HG03159 (cell line): ENCODE measurements around the gene LRWD1.
"Not testable (repeated sequence)": the region's sequence is repeated elsewhere in the genome, so short reads cannot be mapped to it uniquely, and the experiment has no call there.

ENCODE experiments used
- ATAC-seq: cut with Tn5 transposase; IDR thresholded peaks from one replicate; pipeline ENCODE4 v1.9.1; 2021; ENCODE audit warnings: mild to moderate bottlenecking, moderate library complexity; ENCODE audit not compliant: unreplicated experiment

Gene LRWD1

DNA sequence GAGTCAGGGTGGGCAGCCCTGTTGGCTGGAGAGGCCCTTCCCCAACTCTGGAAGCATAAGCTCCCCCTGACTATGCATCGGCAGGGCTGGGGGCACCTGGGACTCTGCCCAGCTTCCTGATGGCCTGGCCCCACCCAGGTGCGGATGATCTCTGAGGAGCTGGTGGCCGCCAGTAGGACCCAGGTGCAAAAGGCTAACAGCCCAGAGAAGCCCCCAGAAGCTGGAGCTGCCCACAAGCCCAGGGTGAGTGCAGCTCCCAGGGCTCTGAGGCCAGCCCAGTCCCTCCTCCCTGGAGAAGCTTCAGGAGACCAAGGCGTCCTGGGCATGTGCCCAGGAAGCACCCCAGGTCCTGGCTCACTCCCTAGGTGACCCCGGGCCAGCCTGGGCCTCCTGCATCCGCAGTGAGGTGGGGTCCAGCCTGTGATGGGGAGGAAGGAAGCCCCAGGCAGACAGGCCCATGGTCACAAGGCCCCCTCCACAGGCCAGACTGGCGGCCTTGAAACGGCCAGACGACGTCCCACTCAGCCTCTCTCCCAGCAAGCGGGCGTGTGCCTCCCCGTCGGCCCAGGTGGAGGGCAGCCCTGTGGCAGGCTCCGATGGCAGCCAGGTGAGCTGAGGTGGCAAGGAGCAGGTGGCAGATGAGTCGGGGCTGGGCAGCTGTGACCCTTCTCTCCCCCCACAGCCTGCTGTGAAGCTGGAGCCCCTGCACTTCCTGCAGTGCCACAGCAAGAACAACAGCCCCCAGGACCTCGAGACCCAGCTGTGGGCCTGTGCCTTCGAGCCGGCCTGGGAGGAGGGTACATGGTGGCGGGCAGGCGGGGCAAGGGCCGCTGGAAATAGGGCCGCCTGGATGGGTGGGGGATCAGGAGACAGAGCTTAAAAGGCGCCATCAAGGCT lies 3.0 kb downstream of the LRWD1 start:
- ATAC-seq = no peak

DNA sequence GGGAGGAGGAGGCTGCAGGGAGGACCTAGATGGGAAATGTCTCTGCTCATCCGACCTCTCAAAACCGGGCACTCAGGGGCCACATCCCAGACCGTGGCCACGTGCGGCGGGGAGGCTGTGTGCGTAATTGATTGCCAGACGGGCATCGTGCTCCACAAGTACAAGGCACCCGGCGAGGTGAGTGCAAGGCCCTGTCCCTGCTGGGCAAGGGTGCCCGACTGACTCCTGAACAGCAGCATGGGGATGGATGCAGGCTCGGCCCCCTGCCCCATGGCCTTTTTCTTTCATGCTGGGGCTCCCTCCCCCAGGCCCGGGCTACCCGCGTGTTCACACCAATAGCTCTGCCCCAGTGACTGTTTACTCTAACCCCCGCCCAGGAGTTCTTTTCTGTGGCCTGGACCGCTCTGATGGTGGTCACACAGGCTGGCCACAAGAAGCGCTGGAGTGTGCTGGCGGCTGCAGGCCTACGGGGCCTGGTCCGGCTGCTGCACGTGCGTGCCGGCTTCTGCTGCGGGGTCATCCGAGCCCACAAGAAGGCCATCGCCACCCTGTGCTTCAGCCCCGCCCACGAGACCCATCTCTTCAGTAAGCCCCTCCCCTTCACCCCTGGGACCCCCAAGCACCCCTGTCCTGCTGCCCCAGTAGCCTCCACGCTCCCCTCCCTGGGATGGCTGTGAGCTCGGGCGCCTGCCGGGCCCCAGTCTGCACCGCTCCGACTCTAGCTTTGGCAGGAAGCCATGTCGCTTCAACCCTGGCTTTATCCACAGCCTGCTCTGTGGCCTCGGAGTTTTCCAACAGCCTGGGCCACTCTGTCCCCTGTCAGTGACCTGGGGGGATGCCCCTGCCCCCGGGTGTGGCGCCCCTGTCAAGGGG lies 3.9 kb downstream of the LRWD1 start:
- ATAC-seq = no peak

DNA sequence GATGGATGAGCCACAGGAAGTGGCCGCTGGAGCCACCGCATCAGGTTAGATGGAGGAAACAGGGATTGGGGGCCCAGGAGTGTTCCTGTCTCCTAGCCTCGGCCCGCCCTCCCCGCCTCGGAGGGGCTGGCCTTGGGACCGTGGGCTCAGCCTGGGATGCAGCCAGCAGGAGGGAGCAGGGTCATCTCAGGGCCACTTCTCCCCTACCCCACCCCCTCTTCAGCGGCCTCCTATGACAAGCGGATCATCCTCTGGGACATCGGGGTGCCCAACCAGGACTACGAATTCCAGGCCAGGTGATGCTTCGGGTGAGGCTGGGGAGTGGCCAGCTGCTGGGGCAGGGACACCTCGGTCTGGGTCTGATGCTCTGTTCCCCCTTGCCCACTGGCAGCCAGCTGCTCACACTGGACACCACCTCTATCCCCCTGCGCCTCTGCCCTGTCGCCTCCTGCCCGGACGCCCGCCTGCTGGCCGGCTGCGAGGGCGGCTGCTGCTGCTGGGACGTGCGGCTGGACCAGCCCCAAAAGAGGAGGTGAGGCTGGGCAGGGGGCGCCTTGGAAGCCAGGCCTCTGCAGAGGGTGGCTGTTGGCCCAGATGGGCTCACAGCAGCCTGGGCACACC lies 4.7 kb downstream of the LRWD1 start:
- ATAC-seq = no peak

DNA sequence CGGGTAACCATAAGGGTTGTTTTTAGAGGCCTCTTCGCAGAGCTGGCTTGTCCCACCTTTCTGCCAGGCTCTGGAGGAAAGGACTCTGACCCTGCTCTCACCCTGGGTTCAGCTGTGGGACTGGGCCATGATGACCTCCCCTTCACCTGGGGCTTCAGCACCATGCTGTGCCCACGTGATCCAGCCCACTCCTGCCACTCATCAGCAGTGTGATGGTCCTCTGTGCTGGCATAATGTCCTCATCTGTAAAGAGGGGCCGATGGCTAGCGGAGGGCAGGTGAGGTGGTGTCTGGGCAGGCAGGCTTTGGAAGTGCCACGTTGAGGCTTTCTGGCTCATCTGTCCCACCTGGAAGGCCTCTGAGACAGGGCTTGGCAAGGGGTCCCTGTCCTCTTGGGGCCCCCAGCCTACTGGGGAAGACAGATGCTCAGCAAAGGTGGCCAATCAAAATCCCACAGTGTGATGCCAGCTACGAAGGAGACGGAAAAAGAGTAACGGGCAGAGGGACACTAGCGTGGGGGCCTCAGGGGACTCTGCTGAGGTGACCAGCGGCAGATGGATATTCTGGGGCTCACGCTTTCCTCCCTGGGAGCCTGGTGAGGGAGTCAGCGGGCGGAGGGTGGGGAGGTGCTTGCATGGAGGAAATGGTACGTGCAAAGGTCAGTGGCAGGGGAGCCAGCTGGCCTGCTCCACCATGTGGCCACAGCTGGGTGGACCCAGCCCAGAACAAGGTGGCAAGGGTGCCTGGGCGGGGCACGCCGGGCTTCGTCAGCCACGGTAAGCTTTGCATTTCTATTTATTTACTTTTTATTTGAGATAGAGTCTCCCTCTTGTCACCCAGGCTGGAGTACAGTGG lies 5.4 kb downstream of the LRWD1 start:
- ATAC-seq = no peak

DNA sequence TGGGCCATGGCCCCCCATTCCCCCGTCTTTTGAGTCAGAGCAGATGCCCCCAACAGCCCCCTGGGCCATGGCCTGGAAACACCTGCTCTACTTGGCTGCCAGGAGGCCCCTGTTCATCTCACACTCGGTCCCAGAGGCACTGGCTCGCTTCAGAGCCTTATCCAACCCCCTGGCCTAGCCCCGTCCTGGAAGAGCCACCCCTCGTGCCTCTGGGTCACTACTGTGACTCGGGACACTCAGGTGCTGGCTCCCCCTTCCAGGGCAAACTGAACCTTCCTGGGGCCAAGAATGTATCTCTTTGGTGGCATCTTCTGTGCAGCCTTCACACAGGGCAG lies 7.0 kb downstream of the LRWD1 start:
- ATAC-seq = no peak

DNA sequence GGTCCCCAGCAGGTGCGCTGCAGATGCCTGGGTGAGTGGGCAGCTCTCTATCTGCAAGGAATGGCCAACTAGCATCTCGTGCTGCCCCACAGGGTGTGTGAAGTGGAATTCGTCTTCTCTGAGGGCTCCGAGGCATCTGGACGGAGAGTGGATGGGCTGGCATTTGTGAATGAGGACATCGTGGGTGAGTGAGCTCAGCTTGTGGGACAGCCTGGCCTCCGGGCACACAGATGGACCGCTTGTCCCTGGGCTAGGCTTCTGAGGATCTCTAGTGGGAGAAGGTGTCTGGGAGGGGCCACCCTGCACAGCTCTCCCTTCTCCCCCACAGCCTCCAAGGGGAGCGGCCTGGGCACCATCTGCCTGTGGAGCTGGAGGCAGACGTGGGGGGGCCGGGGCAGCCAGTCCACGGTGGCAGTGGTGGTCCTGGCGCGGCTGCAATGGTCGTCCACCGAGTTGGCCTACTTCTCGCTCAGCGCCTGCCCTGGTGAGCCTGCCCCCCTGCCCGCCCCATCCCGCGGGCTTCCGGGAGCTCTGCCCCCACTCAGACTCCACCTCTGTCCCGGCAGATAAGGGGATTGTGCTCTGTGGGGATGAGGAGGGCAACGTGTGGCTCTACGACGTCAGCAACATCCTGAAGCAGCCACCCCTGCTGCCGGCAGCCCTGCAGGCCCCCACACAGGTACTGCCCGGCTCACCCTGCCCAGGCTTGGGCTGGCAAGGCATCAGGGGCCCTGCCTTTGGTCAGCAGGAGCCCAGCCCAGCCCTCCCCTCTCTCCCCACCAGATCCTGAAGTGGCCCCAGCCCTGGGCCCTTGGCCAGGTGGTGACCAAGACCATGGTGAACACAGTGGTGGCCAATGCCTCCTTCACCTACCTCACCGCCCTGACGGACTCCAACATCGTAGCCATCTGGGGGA lies 7.6 kb downstream of the LRWD1 start:
- no peak for ATAC-seq

DNA sequence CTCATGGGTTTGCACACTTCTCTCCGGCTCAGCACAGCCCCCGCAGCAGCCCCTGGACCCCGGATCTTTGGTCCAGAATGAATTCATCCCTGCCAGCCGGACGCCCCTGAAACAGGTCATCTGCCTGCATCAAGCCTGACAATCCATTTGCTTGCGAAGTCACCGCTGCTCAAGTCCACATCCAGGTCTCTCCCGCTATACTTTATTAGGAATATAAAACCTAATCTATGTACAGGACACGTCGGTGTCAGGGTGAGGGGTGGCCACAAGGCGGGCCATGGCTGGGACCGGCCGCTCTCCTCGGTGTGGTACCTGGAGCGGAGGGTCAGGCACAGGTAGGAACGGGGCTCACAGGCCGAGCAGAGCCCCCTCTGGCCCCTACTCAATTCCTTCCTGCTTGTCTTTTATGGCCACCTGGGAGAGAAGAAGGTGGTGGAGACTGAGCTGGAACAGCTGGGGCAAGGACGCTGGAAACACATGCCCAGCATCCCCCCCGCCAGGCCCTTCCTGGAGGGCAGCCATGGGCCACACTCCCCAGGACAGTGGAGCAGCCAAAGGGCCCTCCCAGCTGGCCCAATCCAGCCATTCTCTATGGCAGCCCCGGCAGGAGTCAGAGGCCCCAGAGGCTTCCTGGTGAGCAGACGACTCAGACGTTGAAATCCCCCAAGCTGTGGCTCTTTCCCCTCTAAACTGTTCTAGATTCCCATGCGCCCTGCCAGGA lies 8.6 kb downstream of the LRWD1 start:
- no peak for ATAC-seq

DNA sequence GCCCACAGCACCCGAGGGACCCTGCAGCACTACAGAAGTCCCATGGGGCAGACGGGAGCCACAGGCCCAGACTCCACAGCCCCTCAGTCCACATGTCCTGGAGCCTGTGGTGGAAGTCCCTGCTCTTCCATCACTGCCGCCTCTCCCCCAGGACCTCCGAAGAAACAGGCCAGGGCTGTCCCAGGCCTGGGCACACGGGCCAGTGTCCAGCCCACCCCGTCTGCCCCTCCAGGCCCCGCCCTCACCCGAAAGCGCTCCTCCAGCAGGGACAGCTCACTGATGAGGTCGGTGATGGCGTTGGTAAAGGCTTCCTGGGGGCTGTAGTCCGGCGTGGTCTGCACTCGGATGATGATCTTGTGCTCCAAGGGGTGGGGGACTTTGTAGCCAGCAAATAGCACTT lies 9.3 kb downstream of the LRWD1 start:
- not testable (repeated sequence) for ATAC-seq

DNA sequence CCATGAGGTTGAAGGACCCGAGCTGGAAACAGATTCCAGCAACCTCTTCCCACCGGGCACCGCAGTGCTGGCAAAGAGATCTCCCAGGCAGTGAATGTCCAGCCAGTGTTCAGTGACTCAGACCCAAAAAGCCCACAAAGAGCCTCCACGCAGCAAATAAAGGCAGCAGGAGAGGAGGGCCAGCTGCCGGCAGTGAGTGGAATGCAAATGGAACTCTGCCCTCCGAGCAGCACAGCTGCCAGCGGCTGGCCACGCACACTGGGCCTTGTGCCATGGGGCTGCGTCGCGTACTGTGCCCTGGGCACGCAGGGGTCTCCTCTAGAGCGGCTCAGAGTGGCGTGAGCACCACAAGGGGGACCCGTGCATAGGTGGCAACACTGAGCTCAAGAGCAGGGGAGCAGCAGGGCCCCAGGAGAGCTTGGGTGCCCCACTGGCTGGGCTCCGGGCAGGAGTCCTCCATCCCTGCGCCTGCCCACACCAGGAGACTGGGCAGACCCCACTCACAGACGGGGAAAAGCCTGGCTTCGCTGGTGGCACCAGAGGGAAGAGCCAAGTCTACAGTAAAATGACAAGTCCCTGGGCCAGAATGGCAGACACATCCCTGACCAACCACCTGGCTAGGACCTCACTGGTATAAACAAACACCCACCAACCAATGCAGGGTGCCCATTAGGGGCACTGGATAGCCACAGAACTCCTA lies 10.1 kb downstream of the LRWD1 start:
- ATAC-seq = not testable (repeated sequence)

DNA sequence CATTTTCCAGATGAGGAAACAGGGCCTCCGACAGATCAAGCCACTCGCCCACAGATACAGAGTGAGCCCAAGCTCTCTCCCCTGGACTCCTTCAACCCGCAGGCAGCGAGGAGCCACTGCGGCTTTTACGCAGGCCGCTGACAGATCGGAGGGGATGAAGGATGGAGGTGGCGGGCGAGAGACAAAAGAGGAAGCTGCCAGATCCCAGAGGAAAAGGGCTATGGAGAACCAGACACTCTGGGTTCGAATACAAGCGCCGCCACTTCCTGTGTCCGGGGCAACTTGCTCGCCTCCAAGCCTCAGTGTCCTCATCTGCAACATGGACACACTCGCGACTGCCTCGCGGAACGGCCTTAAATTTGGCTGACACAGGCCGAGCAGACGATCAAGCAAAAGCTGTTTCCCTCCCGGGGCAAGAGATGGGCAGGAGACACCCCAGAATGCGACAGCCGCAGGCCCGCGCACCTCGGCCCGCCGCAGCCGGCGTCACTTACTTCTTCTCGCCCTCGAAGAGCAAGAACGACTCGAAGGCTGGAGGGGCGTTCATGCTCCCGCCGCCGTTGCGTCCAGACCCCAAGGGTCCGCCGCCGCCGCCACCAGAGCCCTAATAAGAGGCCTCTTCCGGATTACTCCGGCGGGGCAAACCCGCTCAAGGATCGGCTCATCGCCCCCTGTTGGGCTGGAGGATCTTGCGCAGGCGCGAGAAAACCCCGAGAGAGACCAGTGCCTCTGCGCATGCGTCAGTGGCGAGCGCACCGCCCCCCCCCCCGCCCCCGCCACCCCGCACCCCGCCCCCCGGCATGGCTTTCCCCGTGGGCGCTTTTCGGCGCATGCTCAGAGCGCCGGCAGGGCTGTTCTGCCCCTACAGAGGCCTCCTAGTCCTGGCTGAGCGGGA lies 13.8 kb downstream of the LRWD1 start, which contains the start of gene POLR2J:
Gene POLR2J (minus strand): TSS at position 609 of the 895 bp plus-strand sequence. CDS start 62 bp downstream, at position 547.
- ATAC-seq = peak; percentile 77

DNA sequence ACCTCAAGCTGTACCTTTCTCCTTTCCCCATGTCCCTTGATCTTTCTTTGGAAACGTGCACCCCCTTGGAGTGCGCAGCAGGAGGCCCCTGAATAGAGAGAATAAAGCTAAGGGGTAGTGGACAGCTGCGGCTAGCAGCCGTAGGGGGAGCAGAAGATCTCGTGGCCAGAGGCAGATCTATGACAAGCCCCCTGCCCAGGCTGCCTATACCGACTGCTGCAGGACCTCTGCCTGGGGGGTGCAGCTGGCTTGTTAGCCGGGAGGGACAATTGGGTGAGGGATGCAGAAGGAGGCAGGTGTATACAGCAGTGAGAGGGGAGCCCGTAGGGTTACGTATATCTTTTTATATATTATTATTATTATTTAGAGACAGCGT lies 14.4 kb downstream of the LRWD1 start:
- peak; percentile 30 for ATAC-seq

DNA sequence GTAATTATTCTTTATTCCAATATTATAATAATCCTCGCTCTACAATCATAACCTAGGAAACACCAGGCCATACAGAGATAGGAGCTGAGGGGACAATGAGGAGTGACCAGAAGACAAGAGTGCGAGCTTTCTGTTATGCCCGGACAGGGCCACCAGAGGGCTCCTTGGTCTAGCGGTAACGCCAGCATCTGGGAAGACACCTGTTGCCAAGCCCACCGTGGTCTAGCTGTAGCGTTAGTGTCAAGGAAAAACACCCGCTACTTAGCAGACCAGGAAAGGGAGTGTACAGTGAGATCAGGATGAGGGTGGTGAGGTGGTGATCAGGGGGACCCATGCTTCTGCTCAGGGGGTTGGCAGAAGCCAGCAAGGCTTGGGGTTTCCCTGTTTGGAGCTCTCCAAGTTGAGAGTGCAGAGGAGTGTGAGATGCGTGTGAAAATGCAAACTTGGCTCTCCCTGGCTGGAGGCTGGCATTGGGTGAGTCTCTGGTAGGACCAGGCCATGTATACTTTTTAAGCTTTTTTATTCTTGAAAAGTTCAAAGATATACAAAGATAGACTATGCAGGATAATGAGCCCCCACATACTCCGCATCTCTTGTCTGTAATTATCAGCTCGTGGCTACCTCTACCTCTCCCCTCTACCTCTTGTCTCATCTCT lies 15.3 kb downstream of the LRWD1 start:
- ATAC-seq = not testable (repeated sequence)

DNA sequence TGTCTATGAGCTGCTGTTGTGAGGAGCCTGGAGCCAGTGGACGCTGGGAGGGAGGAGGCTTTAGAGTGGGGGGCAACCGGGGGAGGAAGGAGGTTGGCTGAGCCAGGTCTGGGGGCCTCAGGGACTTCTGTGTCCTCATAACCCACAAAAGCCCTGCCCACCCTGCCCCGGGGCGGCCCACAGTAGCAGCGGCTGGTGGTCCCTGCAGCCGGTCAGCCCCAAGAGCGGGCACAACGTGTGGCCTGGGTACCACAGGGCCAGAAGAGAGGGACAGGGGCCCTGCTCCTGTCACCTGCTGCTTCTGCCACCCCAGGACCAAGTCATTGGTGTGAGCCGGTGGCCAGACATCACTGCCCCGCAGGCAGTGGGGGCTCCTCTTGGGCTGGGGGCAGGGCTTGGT lies 17.2 kb downstream of the LRWD1 start:
- ATAC-seq = not testable (repeated sequence)

DNA sequence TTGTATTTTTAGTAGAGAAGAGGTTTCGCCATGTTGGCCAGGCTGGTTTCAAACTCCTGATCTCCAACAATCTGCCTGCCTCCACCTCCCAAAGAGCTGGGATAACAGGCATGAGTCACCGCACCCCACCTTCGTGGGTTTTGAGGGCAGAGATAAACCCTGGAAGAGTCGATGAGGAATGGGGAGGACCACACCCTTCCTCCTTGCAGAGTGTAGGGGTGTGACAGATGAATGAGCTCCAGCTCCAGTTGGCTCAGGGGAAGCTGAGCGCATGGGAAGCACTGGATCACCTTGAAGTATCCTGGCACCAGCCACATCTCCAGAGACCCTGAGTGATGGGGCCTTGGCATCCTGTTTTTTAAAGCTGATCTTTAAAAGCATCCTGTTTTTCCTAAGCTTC lies 19.5 kb downstream of the LRWD1 start:
- not testable (repeated sequence) for ATAC-seq

DNA sequence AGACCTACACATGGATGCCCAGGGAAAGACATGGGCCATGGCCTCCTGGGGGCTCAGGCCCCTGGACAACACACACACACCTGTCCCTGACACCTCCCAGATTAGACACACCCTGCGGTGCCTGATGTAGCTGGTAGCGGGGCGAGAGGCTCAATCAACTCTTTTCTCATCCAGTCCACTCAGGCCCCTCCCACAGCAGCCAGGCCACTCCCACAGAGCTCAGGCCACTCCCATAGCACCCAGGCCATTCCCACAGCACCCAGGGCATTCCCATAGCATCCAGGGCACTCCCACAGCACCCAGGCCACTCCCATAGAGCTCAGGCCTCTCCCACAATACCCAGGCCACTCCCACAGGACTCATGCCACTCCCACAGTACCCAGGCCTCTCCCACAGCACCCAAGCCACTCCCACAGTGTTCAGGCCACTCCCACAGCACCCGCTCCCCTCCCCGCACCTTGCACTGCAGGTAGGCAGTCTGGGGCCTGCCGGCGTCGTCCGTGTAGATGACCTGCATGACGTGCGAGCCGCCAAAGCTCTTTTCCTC lies 25.8 kb downstream of the LRWD1 start:
- peak; percentile 40 for ATAC-seq

DNA sequence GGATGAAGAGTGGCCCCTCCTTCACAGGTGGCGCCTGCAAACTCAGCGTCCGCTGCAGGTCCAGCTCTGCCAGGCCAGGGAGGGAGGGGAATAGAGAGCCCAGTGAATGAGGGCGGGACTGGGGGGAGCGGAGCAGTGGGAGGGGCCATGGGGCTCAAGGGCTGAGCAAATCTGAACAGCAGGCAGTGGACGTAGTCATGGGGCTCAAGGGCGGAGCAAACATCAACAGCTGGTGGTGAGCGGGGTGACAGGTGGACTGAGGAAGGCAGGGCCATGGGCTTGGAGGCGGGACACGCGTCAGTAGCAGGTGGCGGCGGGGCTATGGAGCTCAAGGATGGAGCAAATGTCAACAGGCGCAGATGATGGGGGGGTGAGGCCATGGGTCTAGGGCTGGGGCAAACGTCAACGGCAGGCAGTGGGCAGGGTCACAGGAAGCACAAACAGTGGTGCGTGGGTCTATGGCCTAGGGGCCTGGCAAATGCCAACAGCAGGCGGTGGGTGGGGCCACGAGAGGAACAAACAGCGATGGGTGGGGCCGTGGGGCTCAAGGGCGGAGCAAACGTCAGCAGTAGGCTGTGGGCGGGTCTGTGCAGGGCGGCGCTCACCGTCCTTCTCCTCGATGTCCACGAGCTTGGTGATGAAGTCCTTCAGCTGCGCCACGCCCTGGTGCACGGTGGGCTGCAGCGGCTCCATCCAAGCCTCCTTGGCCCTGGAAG lies 28.6 kb downstream of the LRWD1 start:
- ATAC-seq = peak; percentile 46
